Putamen (tissue), 1 donor: ENCODE measurements around the gene GEN1.
"Not testable (repeated sequence)": the region's sequence is repeated elsewhere in the genome, so short reads cannot be mapped to it uniquely, and the experiment has no call there.

Source experiments
- DNase-seq: peaks from one replicate; pipeline ENCODE4 v3.0.0-alpha.2; 2016; ENCODE audit warnings: low spot score

The GEN1 gene

DNA sequence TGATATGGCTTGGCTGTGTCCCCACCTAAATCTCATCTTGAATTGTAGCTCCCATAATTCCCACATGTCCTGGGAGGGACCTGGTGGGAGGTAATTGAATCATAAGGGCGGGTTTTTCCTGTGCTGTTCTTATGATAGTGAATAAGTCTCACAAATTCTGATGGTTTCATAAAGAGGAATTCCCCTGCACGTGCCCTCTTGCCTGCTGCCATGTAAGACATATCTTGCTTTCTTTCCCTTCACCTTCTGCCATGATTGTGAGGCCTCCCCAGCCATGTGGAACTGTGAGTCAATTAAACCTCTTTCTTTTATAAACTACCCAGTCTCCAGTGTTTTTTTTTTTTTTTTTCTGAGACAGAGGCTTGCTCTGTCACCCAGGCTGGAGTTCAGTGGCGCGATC lies 69.7 kb downstream of the GEN1 start:
- DNase-seq: not testable (repeated sequence)

DNA sequence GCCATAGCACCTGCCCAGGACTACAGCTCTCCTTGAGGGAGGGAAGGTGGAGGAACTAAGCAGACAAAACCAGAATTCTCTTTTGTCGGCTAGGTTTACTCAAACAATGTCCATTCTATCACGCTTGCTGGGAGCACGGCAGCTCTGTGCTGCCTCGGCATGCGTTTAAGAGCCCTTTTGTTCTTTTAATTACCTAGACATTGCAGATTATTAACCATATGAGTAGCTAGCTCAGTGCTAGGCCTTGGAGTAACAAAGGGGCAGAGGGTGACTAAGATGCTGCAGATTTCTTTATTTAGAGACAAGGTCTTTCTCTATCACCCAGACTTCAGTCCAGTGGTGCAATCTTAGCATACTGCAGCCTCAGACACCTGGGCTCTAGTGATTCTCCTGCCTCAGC lies 73.4 kb downstream of the GEN1 start:
- no peak for DNase-seq

DNA sequence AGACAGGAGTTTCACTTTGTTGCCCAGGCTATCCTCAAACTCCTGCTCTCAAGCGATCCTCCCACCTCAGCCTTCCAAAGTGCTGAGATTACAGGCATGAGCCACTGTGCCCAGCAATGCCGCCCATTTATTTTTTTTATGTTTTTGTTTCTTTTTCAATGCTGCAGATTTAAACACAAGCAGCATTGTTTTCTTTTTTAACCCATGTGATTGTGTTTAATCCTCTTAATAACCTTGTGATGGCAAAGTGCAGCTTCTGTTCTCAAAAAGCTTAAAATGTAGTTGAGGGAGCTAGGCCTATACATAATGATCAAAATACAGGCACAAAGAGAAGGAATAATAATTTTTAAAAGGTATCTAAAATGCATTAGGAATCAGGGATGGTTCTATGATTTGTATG lies 73.8 kb downstream of the GEN1 start:
- DNase-seq: no peak

DNA sequence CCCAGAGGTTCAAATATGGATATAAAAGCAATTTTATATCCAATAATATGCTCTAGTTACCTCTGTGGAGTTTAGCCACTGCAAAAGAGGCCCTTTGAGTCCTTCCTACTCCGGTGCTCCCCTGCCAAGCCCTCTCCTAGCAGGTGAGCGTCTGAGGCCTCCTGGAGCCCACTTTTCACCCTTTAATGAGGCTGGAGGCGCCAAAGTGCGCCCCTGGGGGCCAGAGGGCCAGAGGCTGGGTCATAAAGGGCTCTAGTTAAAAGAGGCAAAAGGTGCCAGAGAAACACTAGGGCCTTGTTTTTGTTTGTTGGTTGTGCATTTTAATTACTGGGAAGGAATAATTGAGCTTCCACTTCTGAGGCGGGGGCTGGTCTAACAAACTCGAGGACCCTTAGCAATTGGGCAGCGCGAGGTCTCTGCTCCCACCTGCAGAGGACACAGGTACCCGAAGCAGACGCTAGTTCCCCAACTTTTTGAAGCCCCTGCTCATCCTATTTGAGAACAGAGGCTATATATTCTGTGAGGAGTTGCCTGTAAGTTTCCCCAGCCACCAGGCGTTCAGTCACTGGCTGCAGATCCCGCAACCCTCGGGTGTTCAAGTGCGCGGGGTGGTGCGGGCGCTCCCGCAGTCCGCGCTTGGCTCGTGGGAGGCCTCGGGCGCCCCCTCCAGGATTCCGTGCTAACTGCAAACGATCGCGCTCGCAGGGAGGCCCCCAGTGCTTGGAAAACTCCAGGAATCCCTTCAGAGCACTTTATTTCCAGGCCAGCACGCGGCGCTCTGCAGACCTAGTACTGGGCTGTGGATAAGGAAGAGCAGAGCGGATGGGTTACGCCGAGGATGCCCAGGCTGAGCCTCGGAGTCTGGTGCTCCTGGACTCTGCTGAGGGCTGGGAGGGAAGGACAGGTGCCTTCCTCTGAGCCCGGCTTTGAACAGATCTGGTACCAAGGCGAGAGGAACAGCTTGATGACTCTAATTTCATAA lies 76.4 kb downstream of the GEN1 start:
- DNase-seq: peak; percentile 50

DNA sequence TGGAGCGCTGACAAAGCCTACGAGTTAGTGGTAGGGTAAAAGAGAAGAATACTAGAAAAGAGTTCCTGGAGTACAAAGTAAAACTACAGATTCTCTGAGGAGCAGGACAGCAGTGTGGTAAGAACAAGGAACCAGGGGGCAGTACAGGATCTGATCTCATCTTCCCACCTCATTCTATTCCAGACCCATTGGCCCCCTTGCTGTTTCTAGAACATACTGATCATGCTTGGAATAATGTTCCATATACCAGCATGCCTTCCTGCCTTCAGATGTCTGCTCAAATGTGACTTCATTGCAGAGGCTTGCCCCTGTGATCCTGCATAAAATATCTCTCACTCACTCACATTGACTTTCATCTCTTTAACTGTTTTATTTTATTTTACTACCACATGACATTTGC lies 81.6 kb downstream of the GEN1 start:
- no peak for DNase-seq
